ENCODE measurements around the gene CACNA2D4. TPM values are rescaled to one million over a fixed set of nuclear protein-coding genes. Genes with fewer than 3 reads are reported as not detected.

The CACNA2D4 gene
- total RNA-seq, 1 donor from 2014 or later: 3.4 TPM

DNA sequence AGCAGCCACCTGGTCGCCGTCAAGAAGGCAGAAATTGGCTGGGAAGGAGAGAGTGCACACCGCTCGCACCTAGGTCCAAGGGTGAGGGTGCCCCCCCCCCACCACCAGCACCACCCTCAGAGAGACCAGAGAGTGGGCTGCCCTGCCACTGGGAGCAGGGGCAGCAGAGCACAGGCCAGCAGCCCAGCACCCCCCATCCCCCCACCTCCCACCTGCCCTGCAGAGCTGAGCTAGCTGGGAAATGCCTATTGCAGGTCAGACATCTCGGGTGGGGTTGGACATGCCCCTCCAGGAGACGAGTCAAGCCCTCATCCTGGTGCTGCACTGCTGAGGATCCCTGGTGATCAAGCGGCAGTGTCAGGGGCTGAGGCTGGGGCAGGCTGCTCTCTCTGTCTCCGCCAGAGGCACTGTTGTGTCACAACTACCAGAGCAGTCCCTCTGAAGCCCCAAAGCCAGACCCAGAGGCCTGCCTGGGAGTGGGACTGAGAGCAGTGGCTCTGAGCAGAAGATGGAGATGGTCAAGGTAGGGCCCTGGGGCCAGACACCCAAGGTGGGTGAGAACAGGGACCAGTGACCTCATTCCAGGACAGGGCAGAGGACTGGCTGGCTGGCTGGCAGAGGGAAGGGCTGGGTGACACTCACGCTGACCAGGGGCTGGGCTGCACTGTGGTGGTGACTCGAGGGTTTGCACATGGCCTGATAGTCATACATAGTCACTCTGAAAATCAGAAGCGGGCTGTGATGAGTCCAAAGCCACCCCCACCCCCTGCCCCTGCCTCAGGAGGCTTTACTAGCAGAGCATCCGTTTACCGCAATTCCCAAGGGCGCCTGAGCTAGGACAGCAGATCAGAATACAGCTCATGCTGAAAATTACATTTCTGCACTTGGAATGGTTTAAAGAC lies 117.8 kb downstream of the CACNA2D4 start:
- peak; percentile 46 for DNase-seq (ENCODE audit: low spot score)

GRCh38 chr12:1799882-1800400 lies 118.5 kb downstream of the CACNA2D4 start:
- peak; percentile 41 for DNase-seq (ENCODE audit: low spot score)

GRCh38 chr12:1799051-1799881 lies 119.2 kb downstream of the CACNA2D4 start:
- DNase-seq (ENCODE audit: low spot score): peak; percentile 42

DNA sequence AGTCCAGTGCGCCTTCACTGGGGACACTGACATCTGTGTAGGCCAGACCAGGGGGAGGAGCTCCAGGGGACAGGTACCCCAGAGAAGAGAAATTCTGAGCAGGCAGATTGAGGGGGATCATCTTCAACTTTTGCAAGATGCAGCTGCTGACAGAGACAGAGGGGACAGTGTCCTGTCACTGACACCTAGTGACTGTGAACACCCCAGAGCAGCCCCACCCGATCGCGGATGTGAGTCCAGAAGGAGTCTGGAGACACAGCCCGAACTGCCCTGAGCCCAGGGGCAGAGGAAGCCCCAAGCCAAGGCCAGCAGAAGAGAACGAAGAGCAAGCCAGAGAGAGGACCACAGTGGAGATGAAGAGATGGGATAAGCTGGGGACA lies 119.8 kb downstream of the CACNA2D4 start:
- DNase-seq (ENCODE audit: low spot score): peak; percentile 39

DNA sequence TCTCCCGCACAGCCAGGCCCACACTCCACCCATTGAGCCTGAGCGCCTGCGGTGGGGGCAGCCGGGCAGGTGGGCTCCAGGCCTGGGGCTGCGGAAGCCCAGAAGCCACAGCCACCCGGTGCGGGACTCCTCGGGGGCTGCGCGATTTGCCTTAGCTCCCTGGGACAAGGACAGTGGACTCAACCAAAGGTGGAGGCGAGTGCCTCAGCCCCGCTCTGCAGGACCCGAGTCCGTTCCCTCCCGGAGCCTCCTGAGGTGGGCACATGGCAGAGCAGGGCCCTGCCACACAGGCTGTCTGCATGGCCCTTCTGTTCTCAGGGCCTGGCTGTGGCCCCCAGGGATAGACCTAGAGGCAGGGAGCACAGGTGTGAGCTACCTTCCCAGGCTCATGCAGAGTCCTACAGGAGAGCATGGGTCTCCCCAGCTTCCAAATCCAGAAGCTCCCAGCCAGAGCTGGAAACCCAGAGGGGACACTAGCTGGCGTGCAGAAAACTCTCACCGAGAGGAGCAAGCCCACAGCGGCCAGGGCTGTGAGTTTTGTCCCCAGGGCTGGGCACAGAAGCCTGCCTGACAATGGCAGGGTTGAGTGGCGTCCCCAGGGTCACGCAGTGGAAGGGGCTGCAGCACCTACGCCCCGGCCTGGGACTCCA lies 120.3 kb downstream of the CACNA2D4 start:
- peak; percentile 41 for DNase-seq (ENCODE audit: low spot score)

DNA sequence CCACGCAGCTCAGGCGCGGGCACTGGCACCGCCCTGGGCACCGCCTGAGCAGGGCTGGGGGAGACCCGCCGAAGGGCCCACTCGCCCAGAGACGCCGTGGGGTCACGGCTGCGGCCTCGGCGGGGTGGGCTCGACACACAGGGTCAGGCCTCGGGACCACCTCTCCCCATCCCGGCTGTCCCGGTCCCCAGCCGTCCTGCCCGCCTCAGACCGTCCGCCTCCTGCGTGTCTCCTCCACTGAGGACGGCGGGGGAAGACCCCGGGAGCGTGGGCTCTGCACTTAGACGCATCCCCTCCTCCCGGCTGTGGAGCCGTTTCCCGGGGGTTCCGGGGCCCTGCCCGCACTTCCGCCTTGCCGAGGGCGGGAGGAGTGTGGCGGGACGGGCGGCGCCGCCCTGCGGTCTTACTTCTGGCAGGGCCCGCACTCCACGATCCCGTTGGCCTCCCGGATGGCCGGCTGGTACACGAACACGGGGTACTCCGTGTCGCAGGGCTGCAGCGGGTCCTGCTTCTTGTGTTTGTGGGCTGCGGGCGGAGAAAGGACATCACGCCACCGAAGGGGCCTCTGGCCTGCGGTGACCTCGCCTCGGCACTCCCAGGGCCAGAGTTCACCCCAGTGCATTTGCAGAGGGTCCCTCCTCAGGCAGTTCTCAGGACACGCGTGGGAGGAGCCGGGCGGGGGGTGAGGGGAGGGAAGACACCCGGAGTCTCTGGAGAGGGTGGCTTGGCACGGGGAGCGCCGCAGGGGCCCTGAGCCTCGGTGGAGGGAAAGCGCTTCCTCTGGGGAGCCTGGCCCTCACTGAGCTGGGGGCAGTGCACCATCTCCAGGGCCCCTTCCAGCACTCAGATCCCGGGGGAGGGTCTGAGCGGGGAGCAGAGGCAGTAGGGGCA lies 121.2 kb downstream of the CACNA2D4 start:
- DNase-seq (ENCODE audit: low spot score): peak; percentile 72

GRCh38 chr12:1796515-1797010 lies 121.9 kb downstream of the CACNA2D4 start:
- no peak for DNase-seq (ENCODE audit: low spot score)

DNA sequence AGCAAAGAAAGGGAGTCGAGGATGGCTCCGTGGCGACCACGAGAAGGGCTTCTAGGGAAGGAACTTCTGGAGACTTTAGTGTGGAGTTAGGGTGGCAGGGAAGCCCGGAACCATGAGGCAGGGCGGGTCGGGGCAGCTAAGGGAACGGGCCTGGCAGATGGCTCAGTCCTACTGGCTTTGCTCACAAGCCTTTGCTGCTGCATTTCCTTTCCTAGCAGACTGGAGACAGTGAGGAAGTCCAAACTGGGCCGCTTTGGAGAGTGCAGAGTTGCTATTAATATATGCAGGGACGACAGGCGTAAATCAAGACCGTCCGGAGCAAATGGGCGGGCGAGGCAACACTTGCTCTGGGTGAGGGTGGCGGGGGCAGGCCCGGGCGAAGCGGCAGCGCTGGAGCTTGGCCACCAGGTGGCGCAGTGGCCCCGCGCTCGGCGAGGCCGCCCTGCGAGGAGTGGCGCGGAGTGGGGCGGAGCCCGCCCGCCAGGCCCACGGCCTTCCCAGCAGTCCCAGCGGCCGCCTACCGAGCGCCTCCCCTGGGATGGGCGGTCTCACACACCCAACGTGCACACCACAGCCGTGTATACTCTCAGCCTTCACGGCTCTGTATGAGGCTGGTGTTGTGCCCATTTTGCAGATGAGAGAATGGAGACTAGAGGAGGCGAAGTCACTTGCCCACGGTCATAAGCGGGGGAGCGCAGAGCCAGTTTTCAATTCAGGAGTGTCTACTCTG lies 122.5 kb downstream of the CACNA2D4 start:
- DNase-seq (ENCODE audit: low spot score): peak; percentile 93

DNA sequence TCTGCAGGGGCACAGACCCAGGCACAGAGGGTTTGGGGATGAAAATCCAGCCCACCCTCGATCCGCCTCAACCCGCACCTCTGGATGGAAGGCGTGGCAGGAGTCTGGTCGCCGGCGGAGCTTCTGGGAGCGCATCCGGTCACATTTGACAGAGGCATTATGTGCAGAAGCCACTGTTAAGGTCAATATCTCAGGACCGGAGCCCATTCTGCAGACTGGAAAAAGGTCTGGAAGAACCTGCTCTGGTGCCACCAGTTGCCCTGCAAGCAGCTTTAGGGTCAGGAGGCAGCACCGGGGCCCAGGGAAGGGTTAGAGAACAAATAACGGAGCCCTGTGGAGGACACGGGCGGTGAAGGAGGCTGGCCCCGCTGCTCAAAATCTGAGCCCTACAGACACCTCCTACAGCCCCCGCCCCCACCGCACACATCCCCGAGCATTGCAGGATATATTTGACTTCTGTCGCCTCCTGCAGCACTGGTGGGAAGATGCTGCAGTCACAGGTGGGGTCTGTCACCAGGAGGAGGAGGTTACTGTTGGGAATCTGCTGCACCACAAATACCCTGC lies 123.1 kb downstream of the CACNA2D4 start:
- DNase-seq (ENCODE audit: low spot score): no peak

DNA sequence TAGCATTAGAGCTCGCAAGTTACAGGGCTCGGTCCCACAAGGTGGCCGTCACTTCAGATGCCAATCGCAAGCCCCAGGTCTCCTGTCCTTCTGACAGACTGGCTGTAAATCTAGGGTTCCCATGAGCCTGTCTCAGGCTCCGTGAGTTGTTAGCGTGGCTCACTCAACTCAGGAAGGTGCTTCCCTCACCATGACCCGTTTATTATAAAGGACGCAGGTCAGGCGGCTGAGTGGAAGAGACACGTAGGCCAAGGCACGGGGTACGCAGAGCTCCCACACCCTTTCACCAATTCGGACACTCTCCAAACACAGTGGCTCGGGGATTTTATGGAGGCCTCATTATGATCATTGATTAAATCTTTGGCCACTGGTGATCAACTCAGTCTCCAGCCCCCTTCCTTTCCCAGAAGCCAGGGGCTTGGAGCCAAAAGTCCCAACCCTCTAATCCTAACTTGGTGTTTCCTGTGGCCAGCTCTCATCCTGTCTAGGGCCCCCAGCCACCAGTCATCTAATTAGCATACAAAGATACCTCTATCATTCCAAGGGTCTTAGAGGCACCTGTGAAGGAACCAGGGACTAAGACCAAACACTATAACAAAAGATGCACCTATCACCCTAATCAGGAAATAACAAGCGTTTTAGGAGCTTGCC lies 123.9 kb downstream of the CACNA2D4 start:
- no peak for DNase-seq (ENCODE audit: low spot score)

GRCh38 chr12:1793426-1794210 lies 124.8 kb downstream of the CACNA2D4 start:
- DNase-seq (ENCODE audit: low spot score): no peak

DNA sequence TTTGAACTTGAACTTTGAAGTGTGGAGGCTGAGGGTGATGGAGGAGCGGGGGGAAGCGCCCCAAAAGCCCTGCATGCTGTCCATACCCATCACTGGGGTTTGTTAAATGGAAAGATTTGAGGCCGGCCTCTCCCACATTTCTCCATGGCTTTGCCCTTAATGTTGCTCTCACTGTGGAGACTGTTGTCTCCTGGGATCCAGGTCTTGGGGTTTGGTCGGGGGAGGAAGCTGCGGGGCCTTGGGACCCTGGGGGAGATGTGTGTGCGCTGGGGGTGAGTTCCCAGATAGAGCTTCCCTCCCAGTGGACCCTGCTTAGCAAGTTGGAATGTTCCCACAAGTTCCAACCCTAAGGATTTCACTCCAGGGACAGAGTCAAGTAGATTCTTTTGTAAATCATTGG lies 126.0 kb downstream of the CACNA2D4 start:
- DNase-seq (ENCODE audit: low spot score): no peak

DNA sequence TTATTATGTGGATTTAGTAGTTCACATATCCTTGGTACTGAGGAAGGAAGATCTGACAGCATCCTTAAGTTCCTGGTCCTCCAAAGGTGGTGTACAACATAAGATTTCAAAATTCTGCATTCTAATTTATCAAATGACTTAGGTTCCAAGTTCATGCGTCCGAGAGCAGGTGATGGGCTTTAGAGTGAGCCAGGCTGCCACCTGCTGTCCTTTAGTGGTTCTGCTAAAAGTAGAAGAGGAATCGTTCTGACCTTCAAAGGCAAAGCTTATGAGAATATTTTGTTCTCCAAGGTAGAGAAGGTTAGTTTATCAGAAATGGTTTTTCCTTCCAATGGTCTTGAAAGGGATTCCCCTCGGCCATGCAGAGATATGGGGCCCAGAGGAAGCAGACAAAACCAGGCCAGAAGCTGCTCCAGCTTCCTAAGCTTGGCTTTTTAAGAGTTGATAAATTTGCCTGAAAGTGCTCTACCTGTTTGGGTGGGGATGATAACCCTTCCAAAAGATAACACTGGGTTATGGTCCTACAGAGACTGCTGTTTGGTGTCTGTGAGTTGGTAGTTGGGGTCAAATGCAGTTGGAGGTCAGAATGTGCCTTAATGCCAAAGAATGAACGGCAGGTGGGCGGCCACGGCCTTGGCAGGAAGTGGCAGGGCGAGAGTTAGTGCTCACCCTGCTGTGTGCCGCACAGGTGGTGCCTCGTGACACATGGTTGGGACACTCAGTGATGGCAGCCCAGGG lies 127.2 kb downstream of the CACNA2D4 start:
- no peak for DNase-seq (ENCODE audit: low spot score)

DNA sequence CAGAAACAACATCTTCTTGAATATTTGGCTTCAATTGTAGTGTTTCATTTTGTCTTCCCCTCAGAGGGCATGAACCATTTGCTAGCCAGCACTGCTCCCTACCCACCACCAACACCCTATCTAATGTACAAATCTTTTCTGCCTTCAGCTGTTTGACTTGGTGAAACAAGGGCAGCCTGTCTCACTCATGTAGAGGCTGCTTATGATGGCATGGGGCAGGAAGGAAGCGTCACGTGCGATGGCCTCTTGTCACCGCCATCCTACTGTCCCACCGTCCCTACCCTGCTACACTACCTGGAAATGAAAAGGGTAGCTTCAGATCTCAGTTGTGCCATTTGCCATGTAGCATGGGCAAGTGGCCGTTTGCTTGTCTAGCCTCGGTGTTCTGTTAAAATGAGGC lies 128.0 kb downstream of the CACNA2D4 start:
- DNase-seq (ENCODE audit: low spot score): no peak

DNA sequence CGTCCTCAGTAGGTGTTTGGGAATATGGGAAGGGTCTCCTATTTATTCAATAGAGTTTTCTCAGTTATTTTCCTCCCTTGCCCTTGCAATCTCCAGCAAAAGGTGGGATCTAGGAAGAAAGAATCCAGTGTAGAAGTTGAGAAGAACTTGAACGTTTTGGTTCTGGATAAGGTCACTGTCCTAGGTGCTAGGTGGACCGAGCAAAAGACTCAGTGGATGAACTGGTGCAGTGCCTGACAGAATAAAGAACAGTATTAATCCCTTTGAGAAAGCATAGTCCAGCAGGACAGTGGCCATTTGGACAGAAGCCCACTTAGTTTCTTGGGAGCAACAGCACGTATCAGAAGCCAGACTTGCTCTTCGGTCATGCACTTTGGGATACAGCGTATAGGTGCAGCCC lies 130.7 kb downstream of the CACNA2D4 start:
- no peak for DNase-seq (ENCODE audit: low spot score)

- no peak for DNase-seq (ENCODE audit: low spot score)
Measured at GRCh38 chr12:1782215-1782614, 136.2 kb downstream of the CACNA2D4 start.

GRCh38 chr12:1781772-1782171 lies 136.7 kb downstream of the CACNA2D4 start:
- no peak for DNase-seq (ENCODE audit: low spot score)

DNA sequence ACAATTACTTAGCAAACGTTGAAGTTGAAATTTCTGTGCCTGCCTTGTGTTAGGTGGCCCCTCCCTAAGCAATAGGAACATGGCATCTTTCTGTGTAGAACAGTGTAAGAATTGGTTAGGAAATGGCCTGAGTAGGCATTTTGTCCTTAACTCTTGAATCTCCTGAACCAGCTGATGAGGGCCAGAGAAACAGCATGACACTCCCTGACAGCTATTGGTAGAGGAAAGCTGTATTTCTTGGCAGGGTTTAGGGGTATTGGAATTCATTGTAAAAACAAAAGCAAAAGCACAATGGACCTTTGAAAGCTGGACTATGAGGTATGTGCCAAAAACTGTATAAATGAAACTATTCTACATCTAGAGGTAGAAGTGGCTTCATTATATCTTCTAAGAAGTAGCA lies 138.7 kb downstream of the CACNA2D4 start:
- DNase-seq (ENCODE audit: low spot score): no peak
